ES-I3 (cell line): ENCODE measurements around the gene HDC.

ENCODE experiments used
- H3K36me3 ChIP-seq: 2 replicates; pipeline ENCODE4 v1.6.1; 2013; ENCODE audit warnings: mild to moderate bottlenecking, low read length, control low read depth, moderate library complexity; ENCODE audit not compliant: insufficient read depth
- H3K4me1 ChIP-seq: 2 replicates; pipeline ENCODE4 v1.6.1; 2013; ENCODE audit warnings: mild to moderate bottlenecking, control low read depth, low read length; ENCODE audit not compliant: insufficient read depth
- H3K9ac ChIP-seq: 2 replicates; pipeline ENCODE4 v1.6.1; 2013; ENCODE audit warnings: low read depth, mild to moderate bottlenecking, low read length, moderate library complexity
- H3K9me3 ChIP-seq: 2 replicates; pipeline ENCODE4 v1.6.1; 2013; ENCODE audit warnings: mild to moderate bottlenecking, low read length, moderate library complexity; ENCODE audit not compliant: control insufficient read depth, insufficient read depth

The HDC gene

GRCh38 chr15:50267577-50267976, 2.1 kb upstream of the HDC start:
- Histone ChIP-seq H3K4me1 (no peaks in the 10 kb centered on the region), H3K9me3 (no peaks in the 10 kb centered on the region), H3K36me3 (no peaks in the 10 kb centered on the region), H3K9ac (no peak overlapping the region)

GRCh38 chr15:50262533-50262932, 3.0 kb downstream of the HDC start:
- no peaks in the 10 kb centered on the region for H3K4me1 ChIP-seq
- no peak overlapping the region for H3K9ac ChIP-seq
- no peaks in the 10 kb centered on the region; the same call in 1 of the 2 replicates for H3K9me3 ChIP-seq
- H3K36me3 ChIP-seq, result no peaks in the 10 kb centered on the region

DNA sequence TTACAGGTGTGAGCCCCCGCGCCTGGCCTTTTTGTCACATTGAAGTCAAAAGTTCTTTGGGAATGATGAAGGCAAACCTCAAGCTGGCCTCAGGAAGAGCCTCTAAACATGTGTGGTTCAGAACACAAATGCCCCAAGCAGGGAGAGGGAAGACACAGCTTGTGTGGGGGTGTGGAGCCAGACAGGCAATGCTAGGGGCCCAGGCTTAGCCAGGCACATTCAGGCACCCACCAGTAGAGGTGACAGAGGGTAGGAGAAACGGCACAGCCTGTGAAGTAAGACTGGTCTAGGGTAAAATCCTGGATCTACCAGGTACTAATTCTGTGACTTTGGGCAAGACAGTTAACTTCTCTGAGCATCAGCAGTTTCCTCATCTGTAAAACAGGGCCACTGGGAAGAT, 3.5 kb downstream of the HDC start:
- H3K4me1 ChIP-seq, result no peaks in the 10 kb centered on the region
- H3K9me3 ChIP-seq, result no peaks in the 10 kb centered on the region; the same call in 1 of the 2 replicates
- H3K9ac ChIP-seq, result no peak overlapping the region
- H3K36me3 ChIP-seq, result no peaks in the 10 kb centered on the region

DNA sequence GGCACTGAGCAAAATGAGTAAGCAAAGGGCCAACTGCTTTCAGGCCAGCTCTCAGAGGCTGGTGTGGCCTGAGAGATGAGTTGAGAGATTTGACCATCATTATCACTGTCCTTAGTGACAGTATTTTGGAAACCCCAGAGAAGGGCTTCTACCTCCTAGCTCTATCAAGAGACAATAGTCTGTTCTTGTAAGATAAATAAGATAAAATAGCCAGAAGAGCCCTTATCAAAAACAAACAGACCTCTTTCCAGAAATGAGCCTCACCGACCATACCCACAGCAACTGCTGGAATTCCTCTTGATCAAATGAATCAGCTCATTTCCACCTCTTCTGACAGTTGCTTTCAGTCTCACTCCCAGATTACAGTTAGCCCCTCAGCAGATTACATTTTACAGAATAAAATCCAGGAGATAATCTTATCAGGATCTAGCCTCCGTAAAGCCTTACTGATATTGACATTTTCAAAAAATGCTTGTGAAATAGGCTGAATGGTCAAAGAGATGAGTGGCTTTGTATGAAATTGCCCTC, 4.5 kb downstream of the HDC start:
- Histone ChIP-seq H3K36me3 (no peaks in the 10 kb centered on the region), H3K9ac (no peak overlapping the region), H3K4me1 (no peaks in the 10 kb centered on the region), H3K9me3 (no peaks in the 10 kb centered on the region; the same call in 1 of the 2 replicates)

DNA sequence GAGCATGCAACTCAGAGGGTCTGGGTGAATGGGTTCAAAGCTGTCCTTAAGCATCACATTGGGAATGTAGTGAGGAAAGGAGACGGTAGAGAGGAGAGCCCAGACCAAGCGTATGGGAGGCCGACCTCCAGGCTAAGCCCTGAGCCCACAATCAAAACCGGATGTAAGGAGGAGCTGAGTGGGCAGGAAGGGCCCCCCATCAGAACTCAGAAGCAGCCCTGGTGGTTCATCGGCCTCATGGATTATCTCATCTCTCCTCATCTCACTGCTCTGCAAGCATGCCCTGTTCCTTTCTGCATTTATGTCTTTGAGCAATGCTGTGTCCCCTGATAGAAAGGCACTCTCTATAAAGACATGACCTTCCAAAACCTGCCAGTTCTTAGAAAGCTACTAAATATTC, 6.2 kb downstream of the HDC start:
- Histone ChIP-seq H3K36me3 (no peaks in the 10 kb centered on the region), H3K4me1 (no peaks in the 10 kb centered on the region), H3K9me3 (no peaks in the 10 kb centered on the region; the same call in 1 of the 2 replicates), H3K9ac (no peak overlapping the region)

DNA sequence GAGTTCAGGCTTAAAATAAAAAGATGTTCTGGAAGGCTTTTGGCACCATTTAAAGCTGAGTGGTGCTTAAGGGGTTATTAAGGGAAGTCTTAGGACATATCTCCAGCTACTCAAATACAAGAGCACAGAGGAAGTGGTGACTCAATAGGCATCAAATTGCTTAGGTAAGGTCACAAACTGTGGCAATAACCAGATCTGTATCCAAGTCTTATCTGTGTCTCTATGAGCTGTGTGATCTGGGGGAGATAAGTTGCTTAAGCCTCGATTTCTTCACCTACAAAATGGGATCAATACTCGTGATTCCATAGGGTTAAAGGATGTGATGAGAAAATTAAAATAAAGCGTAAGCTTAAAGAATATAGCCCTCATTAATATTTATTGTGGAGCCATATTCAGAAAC, 7.6 kb downstream of the HDC start:
- Histone ChIP-seq H3K9me3 (no peaks in the 10 kb centered on the region; the same call in 1 of the 2 replicates), H3K9ac (no peak overlapping the region), H3K36me3 (no peaks in the 10 kb centered on the region), H3K4me1 (no peaks in the 10 kb centered on the region)

GRCh38 chr15:50257332-50257731, 8.2 kb downstream of the HDC start:
- Histone ChIP-seq H3K9me3 (no peaks in the 10 kb centered on the region; the same call in 1 of the 2 replicates), H3K36me3 (no peaks in the 10 kb centered on the region), H3K9ac (no peak overlapping the region), H3K4me1 (no peaks in the 10 kb centered on the region)

DNA sequence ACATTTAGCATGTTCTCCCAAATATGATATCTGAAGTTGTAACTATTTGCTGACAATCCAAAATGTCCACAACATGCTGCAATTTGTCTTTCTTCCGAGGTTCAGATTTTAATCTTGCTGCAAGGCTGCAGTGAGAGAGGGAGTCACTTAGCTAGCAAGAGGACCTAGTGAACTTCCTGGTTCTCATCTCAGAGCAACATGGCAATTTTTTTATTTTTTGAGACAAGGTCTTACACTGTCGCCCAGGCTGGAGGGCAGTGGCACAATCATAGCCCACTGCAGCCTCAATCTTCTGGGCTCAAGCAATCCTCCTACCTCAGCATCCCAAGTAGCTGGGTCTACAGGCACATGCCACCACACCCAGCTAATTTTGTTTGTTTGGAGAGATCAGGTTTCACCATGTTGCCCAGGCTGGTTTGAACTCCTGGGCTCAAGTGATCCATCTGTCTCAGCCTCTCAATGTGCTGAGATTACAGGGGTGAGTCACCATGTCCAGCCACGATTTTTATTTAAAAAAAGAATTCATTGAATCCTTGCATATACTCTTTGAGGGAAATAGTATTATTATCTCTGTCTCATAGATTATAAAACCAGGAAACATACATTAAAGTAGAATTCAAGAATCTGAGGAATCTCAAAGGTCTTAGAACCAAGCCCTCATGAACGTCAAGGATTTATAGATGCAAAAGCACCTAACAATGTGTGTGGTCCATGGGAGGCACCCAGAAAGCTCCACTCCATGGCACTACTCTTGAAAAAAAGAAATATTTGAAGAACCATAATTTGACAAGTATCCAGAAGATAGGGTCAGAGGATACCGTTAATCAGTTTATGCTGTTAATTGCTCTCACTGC, 9.1 kb downstream of the HDC start:
- Histone ChIP-seq H3K9me3 (no peaks in the 10 kb centered on the region; the same call in 1 of the 2 replicates), H3K9ac (no peak overlapping the region), H3K4me1 (no peaks in the 10 kb centered on the region), H3K36me3 (no peaks in the 10 kb centered on the region)

GRCh38 chr15:50252556-50252955, 13.0 kb downstream of the HDC start:
- Histone ChIP-seq H3K9me3 (no peaks in the 10 kb centered on the region), H3K9ac (no peak overlapping the region), H3K36me3 (no peaks in the 10 kb centered on the region), H3K4me1 (no peaks in the 10 kb centered on the region; the same call in 1 of the 2 replicates)

- Histone ChIP-seq H3K9me3 (no peaks in the 10 kb centered on the region), H3K36me3 (no peaks in the 10 kb centered on the region), H3K4me1 (no peaks in the 10 kb centered on the region; the same call in 1 of the 2 replicates), H3K9ac (no peak overlapping the region)
Observed at GRCh38 chr15:50251638-50252182, 13.8 kb downstream of the HDC start.

DNA sequence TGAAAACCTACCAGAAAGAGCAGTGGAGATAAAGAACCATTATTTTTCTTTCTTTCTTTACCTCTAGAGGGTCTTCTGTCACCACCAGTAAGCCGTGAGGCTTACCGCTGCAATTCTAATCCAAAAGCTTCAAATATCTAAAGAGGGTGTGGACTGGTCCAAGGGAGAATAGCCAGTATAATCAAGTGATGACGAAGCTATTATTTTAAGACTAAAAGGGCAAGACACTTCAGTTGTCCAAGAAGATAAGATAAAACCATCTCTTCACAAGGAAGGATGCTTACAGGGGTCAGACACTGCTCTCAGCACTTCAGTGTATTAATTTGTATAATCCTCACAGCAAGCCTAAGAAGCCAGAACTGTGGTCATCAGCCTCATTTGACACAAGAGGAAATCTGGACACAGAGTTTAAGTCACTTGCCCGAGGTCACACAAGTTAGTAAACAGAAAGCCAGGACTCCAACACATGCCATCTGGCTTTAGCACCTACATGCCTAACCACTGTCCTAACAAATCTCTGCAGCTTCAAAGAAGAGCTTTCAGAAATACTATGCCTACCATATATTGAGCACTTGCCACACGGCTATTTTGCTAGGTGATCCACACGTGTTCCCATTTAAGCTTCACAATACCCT, 14.6 kb downstream of the HDC start:
- Histone ChIP-seq H3K9ac (no peak overlapping the region), H3K36me3 (no peaks in the 10 kb centered on the region), H3K9me3 (no peaks in the 10 kb centered on the region), H3K4me1 (no peaks in the 10 kb centered on the region; the same call in 1 of the 2 replicates)

DNA sequence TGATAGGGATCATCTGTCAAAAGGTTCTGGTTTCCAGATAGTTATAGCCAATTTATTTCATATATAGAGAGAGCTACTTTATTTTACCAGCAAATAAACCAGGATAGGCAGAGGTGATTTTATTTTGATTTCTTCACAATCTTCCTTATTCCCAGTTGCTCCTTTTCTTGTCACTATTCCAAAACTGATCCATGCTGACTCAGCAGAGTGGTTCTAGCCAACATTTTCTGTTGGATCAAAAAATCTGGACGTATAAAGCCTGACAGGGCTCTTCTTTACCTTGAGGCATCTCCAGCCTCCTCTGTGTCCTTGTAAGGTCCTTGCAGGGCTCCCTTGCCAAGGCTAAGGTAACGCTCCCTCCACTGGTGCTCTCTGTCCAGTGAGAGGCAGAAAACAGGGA, 15.8 kb downstream of the HDC start:
- H3K36me3 ChIP-seq, result no peaks in the 10 kb centered on the region
- H3K9me3 ChIP-seq, result no peaks in the 10 kb centered on the region
- no peak overlapping the region for H3K9ac ChIP-seq
- H3K4me1 ChIP-seq, result no peaks in the 10 kb centered on the region; the same call in 1 of the 2 replicates

DNA sequence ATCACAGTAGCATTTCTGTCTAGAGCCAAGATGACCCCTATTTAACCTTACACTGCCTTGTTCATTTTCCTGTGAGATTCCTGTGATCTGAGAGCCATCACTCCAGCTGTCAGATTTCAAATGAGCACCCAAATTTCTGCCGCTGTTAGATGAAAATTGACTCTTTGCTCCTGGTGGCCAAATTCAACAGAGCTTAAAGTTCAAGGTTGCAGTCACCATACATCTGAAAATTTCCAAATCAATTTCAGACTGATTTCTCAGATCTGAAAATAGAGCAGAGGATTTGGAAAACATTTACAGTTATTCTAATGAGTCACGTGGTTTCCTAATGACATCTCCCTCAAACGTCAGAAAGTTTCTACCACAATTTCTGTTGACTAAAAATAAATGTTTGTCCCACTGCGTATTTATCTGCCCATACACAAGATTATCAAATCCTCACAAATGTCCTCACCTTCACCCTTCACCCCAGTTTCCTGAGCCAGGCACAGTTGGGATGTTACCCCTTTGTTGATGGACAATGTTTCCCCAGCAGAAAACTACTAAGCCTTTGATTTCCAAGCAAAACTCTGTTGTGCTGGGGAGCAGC, 16.4 kb downstream of the HDC start:
- Histone ChIP-seq H3K36me3 (no peaks in the 10 kb centered on the region), H3K9me3 (no peaks in the 10 kb centered on the region), H3K4me1 (no peaks in the 10 kb centered on the region; the same call in 1 of the 2 replicates), H3K9ac (no peak overlapping the region)
